ENCODE results near the gene HNRNPUL1. TPM values are rescaled to one million over a fixed set of nuclear protein-coding genes. Genes with fewer than 3 reads are reported as not detected.

Gene HNRNPUL1
- total and polyA plus RNA-seq, 2 of the 8 experiments (the other 6 are each of a cell fraction or from before 2014, with no cell fraction given) = 99.5 to 264 TPM

DNA sequence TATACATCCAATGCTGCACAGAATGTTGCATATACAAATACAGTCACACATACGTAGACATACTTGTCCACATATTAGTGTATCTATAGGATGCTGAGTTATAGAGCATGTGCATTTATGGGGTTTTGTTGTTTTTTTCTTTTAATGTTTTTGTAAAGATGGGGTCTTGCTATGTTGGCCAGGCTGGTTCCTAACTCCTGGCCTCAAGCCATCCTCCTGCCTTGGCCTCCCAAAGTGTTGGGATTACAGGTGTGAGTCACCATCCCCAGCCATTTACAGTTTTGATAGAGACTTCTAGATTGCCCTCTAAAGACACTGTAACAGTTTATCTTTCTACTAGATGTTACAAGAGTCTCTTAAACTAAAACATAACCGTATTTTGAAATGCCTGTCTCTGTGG lies 14.3 kb downstream of the HNRNPUL1 start:
- no peak for DNase-seq (ENCODE audit: low read depth in 1 of 2, low spot score in 2 of 2)
- no peak overlapping the region for H4K8ac ChIP-seq (ENCODE audit: extremely low read depth, insufficient read depth, low read length)
- H3K79me1 ChIP-seq (ENCODE audit: low read depth, low read length) = no peaks in the 10 kb centered on the region
- no peak overlapping the region for H3K4ac ChIP-seq (replicated peaks; ENCODE audit: insufficient read length, low read depth, low read length)
- no peak overlapping the region for H2BK12ac ChIP-seq (ENCODE audit: low read depth, low read length)
- H3K56ac ChIP-seq (replicated peaks; ENCODE audit: insufficient read length, low read depth, low read length) = no peak overlapping the region
- no peaks in the 10 kb centered on the region for H3K23me2 ChIP-seq (ENCODE audit: low read depth, low read length)
- H3K4me3 ChIP-seq (ENCODE audit: extremely low read depth in 1 of 4, insufficient read depth in 2 of 4, low read depth in 3 of 4, low read length in 4 of 4) = no peak overlapping the region
- H2AFZ ChIP-seq (ENCODE audit: low read length) = no peak overlapping the region
- ChIA-PET POLR2A (ENCODE audit: partially characterized antibody) (interaction anchor here (1.6 to 38.6 kb wide), 4 partner anchors 9 to 25 kb away, joined by 7 to 579 read pairs (median 12); partner anchors contain the start of genes CCDC97 and HNRNPUL1), CTCF (ENCODE audit: partially characterized antibody) (interaction anchor here (1.2 kb wide), 1 partner anchor 16 kb away, joined by 3 read pairs; no protein-coding TSS in a partner anchor)
- FAIRE-seq = no peak
- H3K27ac ChIP-seq (ENCODE audit: low read depth, low read length) = no peak overlapping the region
- no peak overlapping the region for H2BK20ac ChIP-seq (ENCODE audit: low read length)
- no peak overlapping the region for H2BK120ac ChIP-seq (replicated peaks; ENCODE audit: low read depth, low read length)
- H4K91ac ChIP-seq (replicated peaks; ENCODE audit: insufficient read length, low read length) = no peak overlapping the region
- H3K18ac ChIP-seq (ENCODE audit: extremely low read depth, low read length) = no peak overlapping the region
- no peaks in the 10 kb centered on the region for H3K4me1 ChIP-seq (replicated peaks in 1 of 4; ENCODE audit: control insufficient read depth in 3 of 4, insufficient read depth in 4 of 4, low read length in 3 of 4)
- peaks cover 2 to 9% of the 10 kb centered on the region in 2 experiments for H4K20me1 ChIP-seq (replicated peaks in 1 of 2; ENCODE audit: control insufficient read depth in 1 of 2, insufficient read depth in 2 of 2, low read length in 2 of 2)
- no peak overlapping the region for H3K14ac ChIP-seq (ENCODE audit: insufficient read length)
- no peak overlapping the region for H3K9ac ChIP-seq (replicated peaks in 1 of 4; ENCODE audit: extremely low read depth in 1 of 4, low read depth in 3 of 4, low read length in 3 of 4)
- H3K27me3 ChIP-seq (replicated peaks in 1 of 4; ENCODE audit: control insufficient read depth in 3 of 4, extremely low read depth in 1 of 4, insufficient read depth in 3 of 4, low read length in 3 of 4) = no peaks in the 10 kb centered on the region
- no peaks in the 10 kb centered on the region for H3K79me2 ChIP-seq (ENCODE audit: control insufficient read depth in 1 of 2, insufficient read depth in 2 of 2, low read length in 2 of 2)
- H4K5ac ChIP-seq (ENCODE audit: insufficient read length, low read depth, low read length) = no peak overlapping the region
- H3K4me2 ChIP-seq (ENCODE audit: insufficient read depth in 1 of 2, low read depth in 2 of 2, low read length in 2 of 2) = no peak overlapping the region
- peaks cover 59 to 97% (median 86%) of the 10 kb centered on the region in 4 experiments for H3K36me3 ChIP-seq (ENCODE audit: control insufficient read depth in 2 of 4, insufficient read depth in 4 of 4, low read length in 3 of 4)
- H3K9me3 ChIP-seq (ENCODE audit: insufficient read depth in 2 of 2, low read depth in 1 of 2, low read length in 1 of 2) = no peaks in the 10 kb centered on the region
- H2BK5ac ChIP-seq (ENCODE audit: low read depth, low read length) = no peak overlapping the region
- no peak overlapping the region for H3K23ac ChIP-seq (ENCODE audit: insufficient read length)
- no peak overlapping the region for H2BK15ac ChIP-seq (ENCODE audit: low read length)
- 96% methylated on average over 2 of the region's 2 CpGs; no CpG with 5 or more reads in 1 of the 2 experiments for WGBS, 2 experiments (ENCODE audit: extremely low coverage in 1 of 2, insufficient coverage in 1 of 2, insufficient read length in 1 of 2, insufficient replicate concordance in 2 of 2, low coverage in 1 of 2, low lambda C conversion rate in 2 of 2, missing lambda C conversion rate in 1 of 2)
- no peak overlapping the region for H2AK5ac ChIP-seq (ENCODE audit: low read depth, low read length)
- TF ChIP-seq, protein P1, sequence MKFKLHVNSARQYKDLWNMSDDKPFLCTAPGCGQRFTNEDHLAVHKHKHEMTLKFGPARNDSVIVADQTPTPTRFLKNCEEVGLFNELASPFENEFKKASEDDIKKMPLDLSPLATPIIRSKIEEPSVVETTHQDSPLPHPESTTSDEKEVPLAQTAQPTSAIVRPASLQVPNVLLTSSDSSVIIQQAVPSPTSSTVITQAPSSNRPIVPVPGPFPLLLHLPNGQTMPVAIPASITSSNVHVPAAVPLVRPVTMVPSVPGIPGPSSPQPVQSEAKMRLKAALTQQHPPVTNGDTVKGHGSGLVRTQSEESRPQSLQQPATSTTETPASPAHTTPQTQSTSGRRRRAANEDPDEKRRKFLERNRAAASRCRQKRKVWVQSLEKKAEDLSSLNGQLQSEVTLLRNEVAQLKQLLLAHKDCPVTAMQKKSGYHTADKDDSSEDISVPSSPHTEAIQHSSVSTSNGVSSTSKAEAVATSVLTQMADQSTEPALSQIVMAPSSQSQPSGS (IDR thresholded peaks at IDR 0.05; ENCODE audit: low read length) = no peak
- TF ChIP-seq RFX5 (IDR thresholded peaks at IDR 0.05; ENCODE audit: borderline replicate concordance, low read depth, low read length) (no peak), BACH1 (IDR thresholded peaks at IDR 0.05; ENCODE audit: low read length) (no peak), RAD21 (IDR thresholded peaks at IDR 0.05 in 1 of 2, conservative IDR thresholded peaks at IDR 0.05 in 1 of 2; ENCODE audit: low read depth in 2 of 2, low read length in 2 of 2) (no peak), KDM4A (IDR thresholded peaks at IDR 0.05; ENCODE audit: low read depth, low read length, severe bottlenecking) (no peak), KDM1A (IDR thresholded peaks at IDR 0.05; ENCODE audit: borderline replicate concordance, low read length) (no peak), RNF2 (IDR thresholded peaks at IDR 0.05; ENCODE audit: borderline replicate concordance, low read depth, low read length, missing control alignments, poor library complexity, severe bottlenecking) (no peak), YY1 (IDR thresholded peaks at IDR 0.05; ENCODE audit: low read depth, low read length) (no peak), SP4 (IDR thresholded peaks at IDR 0.05; ENCODE audit: low read length) (no peak), NRF1 (IDR thresholded peaks at IDR 0.05; ENCODE audit: low read depth, low read length) (no peak), FOSL1 (IDR thresholded peaks at IDR 0.05; ENCODE audit: insufficient read depth, low read depth, low read length) (no peak), ZNF274 (IDR thresholded peaks at IDR 0.05; ENCODE audit: borderline replicate concordance, extremely low read depth, low read length) (no peak)
